Testis (tissue), 2 donors: ENCODE measurements around the gene ZNF48.

Experiments used
- POLR2A ChIP-seq: fragments of 450-650 bp; IDR thresholded peaks from one replicate; pipeline ENCODE4 v1.6.1; 2017; ENCODE audit warnings: antibody characterized with exemption, mild to moderate bottlenecking, moderate library complexity
- TF ChIP-seq, protein P1 (sequence below), 3 experiments: fragments of 450-650 bp in 2 of 3; fragments of 200-600 bp in 1 of 3; sonication (generic) in 1 of 3; IDR thresholded peaks; one replicate each; pipeline ENCODE4 v1.5.1; 2016 to 2019; ENCODE audit warnings: antibody characterized with exemption in 3 of 3, mild to moderate bottlenecking in 2 of 3, moderate library complexity in 1 of 3

DNA sequence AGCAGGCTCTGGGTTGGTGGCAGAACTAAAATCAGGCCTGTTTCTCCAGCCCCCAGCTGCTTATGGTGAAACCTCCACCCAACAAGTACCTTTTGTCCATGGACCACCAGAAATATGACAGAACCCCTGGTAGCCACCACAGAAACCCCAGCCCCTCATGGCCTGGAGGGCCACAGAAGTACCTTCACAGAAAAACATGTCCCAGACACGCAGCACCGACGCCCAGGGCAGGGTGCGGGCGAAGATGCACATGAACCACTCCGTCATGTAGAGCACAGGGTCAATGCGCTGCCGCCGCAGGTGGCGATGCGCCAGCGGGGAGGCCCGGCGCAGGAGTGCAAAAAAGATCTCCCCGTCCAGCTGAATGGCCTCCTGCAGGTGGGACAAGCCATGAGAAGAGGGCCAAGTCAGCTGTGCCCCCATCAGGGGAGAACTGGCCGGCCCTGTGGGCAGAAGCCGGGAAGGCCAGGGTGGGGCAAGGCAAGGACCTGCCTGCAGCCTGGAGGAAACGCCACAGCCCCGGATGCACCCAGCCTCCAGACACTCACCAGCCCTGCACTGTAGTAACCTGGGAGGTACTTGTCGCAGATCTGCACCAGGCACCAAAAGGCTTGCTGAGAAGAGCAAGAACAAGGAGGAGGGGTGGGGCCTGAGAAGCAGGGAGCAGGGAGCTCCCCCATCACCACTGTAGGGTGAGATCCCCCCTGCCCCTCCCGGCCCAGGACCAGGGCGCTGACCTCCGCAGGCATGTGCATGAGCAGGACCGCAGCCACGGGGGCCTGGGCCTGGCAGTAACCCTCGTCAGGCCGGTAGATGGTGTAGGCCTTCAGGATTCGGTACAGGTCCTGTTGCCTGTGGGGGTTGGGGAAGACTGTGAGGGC, 36.0 kb upstream of the ZNF48 start:
- TF ChIP-seq, protein P1, sequence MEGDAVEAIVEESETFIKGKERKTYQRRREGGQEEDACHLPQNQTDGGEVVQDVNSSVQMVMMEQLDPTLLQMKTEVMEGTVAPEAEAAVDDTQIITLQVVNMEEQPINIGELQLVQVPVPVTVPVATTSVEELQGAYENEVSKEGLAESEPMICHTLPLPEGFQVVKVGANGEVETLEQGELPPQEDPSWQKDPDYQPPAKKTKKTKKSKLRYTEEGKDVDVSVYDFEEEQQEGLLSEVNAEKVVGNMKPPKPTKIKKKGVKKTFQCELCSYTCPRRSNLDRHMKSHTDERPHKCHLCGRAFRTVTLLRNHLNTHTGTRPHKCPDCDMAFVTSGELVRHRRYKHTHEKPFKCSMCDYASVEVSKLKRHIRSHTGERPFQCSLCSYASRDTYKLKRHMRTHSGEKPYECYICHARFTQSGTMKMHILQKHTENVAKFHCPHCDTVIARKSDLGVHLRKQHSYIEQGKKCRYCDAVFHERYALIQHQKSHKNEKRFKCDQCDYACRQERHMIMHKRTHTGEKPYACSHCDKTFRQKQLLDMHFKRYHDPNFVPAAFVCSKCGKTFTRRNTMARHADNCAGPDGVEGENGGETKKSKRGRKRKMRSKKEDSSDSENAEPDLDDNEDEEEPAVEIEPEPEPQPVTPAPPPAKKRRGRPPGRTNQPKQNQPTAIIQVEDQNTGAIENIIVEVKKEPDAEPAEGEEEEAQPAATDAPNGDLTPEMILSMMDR (IDR thresholded peaks at IDR 0.05), result no peak
- TF ChIP-seq POLR2A, result no peak
